ENCODE results near the gene MAP7D1.
A peak's percentile ranks its signal among the peaks of the same experiment; 100 is the strongest.
"Not testable (repeated sequence)": the region's sequence is repeated elsewhere in the genome, so short reads cannot be mapped to it uniquely, and the experiment has no call there.

MAP7D1 gene

DNA sequence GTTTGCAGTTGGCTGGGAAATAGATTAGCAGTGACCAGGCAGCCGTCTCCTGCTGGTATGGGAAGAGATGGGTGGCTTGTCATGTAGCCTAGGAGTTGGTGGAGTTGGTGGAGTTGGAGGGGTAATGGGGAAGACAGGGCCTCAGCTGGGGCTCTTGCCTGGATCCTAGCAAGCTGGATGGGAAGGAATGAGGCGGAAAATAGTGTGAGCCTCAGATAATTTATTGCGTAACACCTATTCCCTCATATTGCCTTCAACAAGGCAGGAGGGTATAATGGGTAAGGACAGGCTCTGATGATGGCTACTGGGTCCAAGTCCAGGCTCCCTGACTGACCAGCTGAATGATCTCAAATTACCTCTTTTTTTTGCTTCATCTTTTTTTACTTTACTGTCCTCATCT is 12.6 kb downstream of the MAP7D1 start:
- no peak for DNase-seq (ENCODE audit: low read depth)

DNA sequence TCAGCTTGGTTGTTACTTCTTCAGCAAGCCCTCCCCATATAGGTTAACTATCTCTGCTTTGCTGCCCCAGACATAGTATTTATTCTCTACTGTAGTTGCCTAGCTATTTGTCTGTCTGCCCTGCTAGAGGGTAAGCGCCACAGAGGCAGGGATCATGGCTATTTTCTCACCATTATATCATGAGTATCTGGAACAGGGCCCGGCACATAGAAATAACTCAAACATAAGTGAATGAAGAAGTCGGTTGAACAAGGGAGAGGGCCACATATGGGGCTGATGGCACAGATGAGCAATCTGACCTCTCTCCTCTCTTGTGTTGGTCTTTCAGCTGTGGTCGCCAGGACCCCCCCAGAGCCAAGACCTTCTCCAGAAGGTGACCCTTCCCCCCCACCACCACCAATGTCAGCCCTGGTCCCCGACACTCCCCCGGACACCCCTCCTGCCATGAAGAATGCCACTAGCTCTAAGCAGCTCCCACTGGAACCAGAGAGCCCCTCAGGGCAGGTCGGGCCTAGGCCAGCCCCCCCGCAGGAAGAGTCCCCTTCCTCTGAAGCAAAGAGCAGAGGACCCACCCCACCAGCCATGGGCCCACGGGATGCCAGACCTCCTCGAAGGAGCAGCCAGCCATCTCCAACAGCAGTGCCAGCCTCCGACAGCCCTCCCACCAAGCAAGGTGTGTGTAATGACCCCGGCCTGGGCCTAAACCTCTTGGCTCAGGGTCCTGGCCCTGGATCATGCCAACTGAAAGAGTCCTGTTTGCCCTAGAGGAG is 14.9 kb downstream of the MAP7D1 start:
- DNase-seq (ENCODE audit: low read depth) = no peak

DNA sequence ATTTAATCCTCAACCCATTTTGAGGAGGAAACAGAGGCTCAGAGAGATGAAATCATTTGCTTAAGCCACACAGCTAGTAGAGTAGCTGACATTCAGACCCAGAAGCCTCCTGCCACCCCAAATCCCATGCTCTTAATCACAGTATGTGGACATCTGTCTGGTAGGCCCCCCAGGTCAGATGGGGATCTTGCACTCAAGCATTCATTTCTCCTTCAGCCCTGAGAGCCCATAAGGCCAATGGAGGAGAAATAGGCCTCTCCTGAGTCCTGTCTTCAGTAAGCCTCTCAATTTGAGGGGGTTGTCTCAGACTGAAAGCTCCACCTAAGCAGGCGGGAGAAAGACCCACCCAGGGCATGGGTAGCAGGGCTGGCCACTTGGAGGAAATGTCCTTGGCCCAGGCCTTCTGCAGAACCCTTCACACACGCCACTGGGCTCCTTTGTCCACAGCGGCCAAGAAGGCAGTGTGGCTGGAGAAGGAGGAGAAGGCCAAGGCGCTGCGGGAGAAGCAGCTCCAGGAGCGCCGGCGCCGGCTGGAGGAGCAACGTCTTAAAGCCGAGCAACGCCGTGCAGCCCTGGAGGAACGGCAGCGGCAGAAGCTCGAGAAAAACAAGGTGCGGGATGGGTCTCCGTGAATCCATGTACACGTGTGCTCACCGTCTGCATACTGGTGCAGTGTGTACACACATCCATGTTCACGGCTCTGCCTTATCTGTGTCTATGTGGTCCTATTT is 16.2 kb downstream of the MAP7D1 start:
- no peak for DNase-seq (ENCODE audit: low read depth)

DNA sequence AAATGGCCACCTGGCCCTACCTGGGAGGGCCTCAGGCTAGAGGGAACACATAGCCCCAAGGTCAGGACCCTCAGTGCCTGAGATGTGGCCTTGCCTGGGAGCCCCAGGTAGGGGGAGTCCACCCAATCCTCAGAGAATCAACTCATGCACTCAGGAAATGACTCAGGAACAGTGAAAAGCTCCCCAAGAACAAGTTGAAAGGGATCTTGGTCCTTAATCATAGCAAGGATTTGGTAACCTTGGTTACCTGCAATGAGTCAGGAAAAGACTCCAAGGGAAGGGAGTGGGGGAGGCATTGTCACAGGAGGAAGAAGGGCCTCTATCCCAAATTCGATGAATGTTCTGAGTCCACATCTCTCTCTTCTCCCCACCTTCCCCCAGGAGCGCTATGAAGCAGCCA is 17.0 kb downstream of the MAP7D1 start:
- DNase-seq (ENCODE audit: low read depth) = no peak

DNA sequence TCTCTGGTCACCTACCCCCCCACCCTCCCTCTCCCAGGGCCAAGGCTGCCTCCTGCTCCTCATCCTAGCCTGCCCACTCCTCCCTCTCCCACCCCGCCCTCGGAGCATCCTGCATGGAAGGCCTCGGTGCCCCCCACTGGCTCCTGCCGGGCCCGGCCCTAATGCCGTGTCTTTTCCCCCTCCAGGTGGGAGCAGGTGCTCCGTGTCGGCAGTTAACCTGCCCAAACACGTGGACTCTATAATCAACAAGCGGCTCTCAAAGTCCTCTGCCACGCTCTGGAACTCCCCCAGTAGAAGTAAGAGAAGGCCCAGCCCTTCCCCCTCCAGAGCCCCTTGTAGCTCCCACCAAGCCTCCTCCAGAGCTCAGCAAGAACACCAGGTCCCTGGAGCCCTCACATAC is 18.8 kb downstream of the MAP7D1 start:
- DNase-seq (ENCODE audit: low read depth) = no peak

DNA sequence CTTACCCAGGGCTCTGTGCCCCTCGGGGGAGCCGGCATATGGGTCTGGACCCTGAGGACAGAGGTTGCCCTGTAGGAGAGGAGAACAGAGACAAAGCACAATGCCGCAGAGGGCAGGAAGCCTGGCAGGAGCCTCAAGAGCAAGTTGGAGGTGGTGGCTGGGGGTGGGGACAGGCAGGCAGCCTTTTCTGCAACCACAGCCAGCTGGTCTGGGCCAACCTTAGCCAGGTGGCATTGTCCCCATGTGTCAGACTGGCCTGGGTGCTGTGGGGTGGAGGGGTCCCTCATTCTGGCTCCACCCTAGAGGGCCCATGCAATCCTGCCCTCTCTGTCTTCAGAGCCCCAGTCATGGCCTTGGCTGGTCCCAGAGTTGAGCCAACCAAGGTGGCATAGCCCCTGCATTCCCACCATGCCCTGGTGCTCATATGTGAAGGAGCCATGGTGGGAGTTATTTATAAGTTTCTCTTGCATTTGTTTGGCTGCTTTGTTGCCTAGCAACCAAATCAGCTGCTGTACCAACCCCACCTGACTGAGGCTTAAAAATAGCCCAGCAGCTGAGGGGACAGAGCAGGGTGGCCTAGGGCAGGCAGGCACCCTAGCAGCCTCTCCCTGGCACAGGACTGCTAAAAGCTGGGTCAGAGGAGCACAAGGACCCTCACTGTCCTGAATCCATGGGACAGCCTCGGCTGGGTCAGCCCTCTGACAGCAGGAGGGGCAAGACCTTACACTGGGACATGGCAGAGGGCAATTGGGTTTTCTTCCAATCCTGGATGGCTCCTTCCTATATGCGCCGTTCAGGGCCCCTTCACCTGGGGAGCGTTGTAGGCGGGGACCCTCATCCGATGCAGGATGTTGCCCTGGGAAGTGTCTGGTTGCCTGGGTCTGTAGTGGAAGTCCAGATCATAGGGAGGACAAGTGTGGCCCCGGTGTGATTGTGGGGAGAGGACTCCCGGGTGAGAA is 19.5 kb downstream of the MAP7D1 start:
- no peak for DNase-seq (ENCODE audit: low read depth)

DNA sequence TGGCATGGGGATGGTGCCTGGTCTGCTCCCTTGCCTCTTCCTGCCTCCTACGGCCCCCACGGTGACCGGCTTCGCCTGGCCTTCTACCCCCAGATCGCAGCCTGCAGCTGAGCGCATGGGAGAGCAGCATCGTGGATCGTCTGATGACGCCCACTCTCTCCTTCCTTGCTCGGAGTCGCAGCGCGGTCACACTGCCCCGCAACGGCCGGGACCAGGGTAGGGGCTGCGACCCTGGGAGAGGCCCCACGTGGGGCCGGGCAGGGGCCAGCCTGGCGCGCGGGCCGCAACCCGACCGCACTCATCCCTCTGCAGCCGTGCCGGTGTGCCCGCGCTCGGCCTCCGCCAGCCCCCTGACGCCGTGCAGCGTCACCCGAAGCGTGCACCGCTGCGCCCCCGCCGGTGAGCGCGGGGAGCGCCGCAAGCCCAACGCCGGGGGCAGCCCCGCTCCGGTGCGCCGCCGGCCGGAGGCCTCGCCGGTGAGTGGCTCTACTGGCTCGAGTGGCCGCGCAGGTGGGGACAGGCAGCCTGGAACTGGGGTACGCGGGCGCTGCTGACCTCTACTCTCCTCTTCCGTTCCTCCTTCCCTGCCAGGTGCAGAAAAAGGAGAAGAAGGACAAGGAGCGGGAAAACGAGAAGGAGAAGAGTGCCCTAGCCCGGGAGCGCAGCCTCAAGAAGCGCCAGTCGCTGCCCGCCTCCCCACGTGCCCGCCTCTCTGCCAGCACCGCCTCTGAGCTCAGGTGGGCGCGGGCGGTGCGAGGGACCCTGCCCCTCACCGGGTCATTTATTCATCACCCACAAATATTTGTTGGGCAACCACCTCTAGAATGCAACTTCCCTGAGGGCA is 20.4 kb downstream of the MAP7D1 start:
- no peak for DNase-seq (ENCODE audit: low read depth)

DNA sequence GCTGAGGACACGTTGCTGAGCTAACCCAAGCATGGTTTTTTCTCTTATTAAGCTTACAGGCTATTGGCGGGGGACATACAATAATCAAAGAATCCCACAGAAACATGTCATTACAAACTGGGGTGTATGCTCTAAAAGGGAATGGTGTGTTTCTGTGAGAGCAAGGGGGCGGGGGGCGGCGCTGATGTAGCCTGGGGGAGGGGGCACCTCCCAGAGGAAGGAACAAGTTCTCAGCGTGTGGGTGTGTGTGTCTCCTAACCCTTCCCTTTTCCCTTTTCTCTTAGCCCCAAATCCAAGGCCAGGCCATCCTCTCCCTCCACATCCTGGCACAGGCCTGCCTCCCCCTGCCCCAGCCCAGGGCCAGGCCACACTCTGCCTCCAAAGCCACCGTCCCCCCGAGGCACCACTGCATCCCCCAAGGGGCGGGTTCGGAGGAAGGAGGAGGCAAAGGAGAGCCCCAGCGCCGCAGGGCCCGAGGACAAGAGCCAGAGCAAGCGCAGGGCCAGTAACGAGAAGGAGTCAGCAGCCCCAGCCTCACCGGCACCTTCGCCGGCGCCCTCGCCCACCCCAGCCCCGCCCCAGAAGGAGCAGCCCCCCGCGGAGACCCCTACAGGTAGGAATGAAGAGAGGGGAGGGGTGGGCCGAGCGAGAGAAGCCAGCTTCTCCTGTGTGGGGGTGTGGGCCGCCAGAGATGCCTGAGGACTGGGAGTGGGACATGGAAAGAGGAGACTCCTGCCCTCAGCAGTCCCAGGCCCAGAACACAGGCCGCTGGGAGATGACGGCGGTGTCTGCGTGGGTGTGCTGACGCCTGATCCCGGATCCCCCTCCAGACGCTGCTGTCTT is 21.9 kb downstream of the MAP7D1 start:
- DNase-seq (ENCODE audit: low read depth) = no peak

DNA sequence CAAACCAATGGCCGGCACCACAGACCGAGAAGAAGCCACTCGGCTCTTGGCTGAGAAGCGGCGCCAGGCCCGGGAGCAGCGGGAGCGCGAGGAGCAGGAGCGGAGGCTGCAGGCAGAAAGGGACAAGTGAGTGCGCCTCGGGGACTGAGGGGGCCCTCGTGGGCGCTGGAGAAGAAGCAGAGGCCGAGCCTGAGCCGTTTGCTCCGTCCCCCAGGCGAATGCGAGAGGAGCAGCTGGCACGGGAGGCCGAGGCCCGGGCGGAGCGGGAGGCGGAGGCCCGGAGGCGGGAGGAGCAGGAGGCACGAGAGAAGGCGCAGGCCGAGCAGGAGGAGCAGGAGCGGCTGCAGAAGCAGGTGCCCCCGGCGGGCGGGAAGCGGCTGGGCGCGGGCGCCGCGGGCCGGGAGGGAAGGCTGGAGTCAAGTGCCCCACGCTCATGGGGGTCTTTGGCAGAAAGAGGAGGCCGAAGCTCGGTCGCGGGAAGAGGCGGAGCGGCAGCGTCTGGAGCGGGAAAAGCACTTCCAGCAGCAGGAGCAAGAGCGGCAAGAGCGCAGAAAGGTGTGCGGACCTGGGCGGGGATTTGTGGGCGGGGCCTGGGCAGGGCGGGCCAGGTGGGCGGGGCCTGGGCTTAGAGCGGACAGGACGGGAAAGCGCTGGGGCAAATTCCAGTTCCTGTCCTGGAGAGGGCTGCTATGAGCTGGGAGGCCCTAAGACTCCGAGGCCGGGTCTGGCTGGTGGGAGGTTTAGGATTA is 22.7 kb downstream of the MAP7D1 start:
- no peak for DNase-seq (ENCODE audit: low read depth)

DNA sequence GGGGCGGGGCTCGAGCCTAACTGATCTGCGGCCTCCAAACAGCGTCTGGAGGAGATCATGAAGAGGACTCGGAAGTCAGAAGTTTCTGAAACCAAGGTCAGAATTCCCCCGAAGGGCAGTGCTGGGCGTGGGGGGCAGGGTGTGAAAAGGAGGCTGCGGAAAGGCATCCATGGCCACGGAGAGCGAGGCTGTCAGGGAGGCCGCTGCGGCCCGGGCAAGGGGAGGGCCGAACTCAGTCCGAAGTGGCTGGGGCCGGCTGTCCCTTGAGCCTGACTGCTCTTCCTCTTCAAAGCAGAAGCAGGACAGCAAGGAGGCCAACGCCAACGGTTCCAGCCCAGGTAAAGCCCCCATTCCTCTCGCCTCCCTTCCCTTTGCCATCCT is 23.2 kb downstream of the MAP7D1 start:
- no peak for DNase-seq (ENCODE audit: low read depth)

DNA sequence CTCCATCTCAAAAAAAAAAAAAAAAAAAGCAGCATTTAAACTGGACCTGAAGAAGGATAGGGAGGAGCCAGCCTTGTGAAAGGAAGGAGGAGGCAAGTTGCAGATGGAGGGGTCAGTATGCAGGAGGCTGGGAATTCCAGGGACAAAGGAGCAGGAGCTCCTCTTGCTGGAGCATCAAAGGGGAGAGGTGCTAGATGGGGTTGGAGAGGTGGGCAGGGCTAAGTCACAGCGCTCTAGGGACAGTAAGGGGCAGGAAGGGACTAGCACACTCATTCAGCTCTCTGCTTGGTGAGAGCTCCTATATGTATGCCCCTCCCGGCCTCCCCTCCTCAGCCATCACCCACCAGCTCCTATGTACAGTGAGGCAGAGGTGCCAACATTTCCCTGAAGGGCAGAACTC is 26.8 kb downstream of the MAP7D1 start:
- DNase-seq (ENCODE audit: low read depth) = no peak

DNA sequence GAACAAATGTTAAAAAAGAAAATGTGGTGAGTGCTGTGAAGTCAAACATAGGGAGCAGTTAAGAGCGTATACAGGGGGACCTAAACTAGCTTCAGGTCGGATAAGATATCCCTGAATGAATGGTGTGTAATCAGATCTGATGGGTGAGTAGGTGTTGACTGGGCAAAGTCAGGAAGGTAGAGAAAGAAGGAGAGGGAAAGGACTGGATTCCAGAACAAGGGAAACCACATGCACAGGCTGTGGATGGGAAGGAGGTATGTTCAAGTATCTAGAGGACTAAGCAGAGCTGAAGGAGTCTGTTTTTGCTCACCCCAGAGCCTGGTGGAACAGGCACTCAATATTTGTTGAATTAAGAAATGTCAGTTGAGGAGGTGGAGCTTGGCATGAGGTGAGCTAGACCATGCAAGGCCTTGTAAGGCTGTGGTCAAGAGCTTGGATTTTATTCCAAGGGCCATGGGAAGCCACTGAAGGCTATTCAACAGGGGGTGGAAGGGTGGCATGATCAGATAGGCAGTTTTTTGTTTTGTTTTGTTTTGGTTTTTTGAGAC is 27.4 kb downstream of the MAP7D1 start:
- DNase-seq (ENCODE audit: low read depth) = no peak

DNA sequence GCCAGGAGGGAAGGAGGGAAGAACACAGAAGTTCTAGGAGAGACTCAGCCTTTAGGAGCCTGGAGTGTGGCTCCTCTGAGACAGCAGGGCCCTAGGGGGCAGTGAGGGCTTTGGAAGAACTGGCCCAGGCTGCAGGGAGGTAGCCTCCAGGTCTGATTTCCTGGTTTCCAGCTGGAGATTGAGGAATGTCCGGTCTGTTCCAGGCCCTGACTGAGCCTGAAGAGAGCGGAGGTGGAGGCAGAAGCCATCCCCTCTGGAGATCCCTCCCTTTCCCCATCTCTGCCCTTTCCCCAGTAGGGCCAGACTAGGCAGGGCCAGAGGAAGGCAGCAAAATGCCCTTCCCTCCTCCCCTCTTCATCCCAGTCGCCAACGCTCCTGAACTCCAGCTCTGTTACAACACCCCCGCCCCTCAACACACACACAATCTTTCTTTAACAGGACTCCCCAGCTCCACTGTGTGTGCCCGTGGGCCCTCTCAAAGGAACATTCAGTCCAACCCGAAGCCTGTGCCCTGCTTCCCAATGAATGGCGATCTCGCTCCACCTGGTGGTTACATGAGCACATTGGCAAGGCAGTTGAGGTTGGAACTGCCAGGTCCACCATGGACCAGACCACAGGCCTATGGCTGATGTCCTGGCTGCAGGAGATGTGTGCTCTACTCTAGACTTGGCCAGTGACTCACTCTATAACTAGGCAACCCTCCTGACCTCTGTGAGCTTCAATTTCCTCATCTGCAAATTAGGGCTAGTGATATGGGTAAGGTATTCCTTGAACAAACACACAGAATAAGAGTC is 32.0 kb downstream of the MAP7D1 start:
- peak; percentile 65 for DNase-seq (ENCODE audit: low read depth)

DNA sequence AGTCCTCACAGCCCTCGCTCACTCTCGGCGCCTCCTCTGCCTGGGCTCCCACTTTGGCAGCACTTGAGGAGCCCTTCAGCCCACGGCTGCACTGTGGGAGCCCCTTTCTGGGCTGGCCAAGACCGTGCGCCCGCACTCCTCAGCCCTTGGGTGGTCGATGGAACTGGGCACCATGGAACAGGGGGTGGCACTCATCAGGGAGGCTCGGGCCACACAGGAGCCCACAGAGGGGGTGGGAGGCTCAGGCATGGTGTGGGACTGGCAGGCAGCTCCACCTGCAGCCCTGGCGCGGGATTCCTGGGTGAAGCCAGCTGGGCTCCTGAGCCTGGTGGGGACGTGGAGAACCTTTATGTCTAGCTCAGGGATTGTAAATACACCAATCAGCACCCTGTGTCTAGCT is 40.8 kb downstream of the MAP7D1 start:
- DNase-seq (ENCODE audit: low read depth) = not testable (repeated sequence)

DNA sequence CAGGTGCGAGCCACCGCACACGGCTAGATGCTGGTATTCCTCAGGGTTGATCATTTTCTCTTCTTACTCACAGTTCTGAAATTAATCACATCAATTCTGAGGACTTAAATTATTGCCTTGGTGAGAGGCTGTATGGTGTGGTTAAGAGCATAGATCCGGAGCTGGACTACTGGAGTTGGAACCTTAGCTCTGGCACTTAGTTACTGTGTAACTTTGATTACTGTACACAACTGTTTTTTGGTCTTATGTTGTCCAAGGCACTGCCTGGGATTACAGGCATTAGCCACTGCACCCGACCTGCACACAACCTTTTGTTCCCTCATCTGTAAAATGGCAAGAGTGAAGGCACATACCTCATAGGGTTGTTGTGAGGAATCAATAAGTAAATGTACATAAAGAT is 42.7 kb downstream of the MAP7D1 start:
- DNase-seq (ENCODE audit: low read depth) = no peak

DNA sequence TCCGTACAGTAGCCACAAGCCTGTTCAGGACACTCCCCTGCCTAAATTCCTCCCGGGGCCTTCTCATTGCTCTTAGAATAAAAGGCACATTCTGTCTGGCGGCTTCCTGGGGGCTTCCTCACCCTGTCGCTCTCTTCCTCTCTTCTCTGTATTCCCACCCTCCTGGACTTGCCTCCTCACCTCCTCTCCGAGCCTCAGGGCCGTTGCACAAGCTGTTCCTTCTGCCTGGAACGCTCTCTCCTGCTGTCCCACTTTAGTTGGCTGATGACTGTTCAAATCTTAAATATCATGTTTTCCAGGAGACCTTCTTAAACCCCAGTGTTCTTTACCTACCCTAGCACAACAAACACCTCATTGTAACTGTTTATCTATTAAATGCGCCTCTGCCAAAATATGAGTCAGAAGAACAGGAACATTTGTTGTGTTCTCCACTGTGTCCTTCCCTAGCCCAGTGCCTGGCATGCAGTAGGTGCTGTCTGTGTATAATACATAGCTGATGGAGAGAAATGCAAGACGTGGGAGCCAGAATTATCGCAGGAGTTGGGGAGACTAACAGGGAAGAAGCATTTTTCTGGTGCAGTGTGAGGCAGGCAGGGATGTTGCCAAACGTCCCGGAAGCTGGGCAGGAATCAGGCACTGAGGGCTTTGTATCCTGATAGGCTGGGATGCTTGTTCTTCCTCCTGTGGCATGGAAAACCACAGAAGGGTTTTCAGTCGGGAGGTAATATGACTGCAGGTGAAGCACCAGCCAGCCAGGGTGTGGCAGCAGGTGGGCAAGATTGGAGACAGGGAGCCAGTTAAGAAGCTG is 44.2 kb downstream of the MAP7D1 start:
- DNase-seq (ENCODE audit: low read depth) = no peak

DNA sequence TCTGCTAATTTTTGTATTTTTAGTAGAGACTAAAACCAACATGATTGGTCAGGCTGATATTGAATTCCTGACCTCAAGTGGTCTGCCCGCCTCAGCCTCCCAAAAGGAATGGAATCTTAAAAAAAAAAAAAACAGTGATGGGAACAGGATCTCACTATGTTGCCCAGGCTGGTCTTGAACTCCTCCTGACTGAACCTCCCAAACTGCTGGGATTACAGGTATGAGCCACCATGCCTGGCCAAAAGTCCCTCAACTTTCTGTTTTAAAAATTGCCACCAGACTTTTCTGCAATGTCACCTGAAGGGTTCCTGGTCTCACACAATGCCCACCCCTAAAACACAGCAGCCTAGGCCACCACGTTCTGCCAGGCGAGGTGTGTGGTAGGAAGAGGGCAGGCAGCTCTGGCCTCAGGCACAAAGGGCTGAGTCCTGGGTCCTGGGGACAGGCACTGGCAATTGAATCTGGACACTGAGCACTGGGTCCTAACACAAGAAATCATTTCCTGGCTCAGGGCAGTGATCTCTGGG is 47.1 kb downstream of the MAP7D1 start:
- no peak for DNase-seq (ENCODE audit: low read depth)

Measured in activated T-cell treated with anti-CD3 and anti-CD28 coated beads for 24 hours (primary cell).